MM.1S (cell line): ENCODE results near the gene LRIT1.

Experiments
- DNase-seq: peaks from one replicate; pipeline ENCODE4 v3.0.0-alpha.2; 2015
- H2AFZ ChIP-seq: fragments of 300-600 bp; sonication (generic); 2 replicates; pipeline ENCODE4 v1.6.0; 2016; ENCODE audit warnings: antibody characterized with exemption, low read length
- H3F3A ChIP-seq: fragments of 300-600 bp; sonication (generic); 2 replicates; pipeline ENCODE4 v1.6.1; 2016; ENCODE audit warnings: mild to moderate bottlenecking, antibody characterized with exemption, low read length, moderate library complexity, mixed read lengths; ENCODE audit not compliant: insufficient read depth
- H3K27ac ChIP-seq: fragments of 300-600 bp; sonication (generic); 2 replicates; pipeline ENCODE4 v1.5.1; 2016; ENCODE audit warnings: mild to moderate bottlenecking, low read length
- H3K27me3 ChIP-seq: fragments of 300-600 bp; sonication (generic); replicated peaks from 2 replicates; pipeline ENCODE4 v1.6.0; 2016; ENCODE audit warnings: low read length; ENCODE audit not compliant: insufficient read depth
- H3K36me3 ChIP-seq: fragments of 300-600 bp; sonication (generic); replicated peaks from 2 replicates; pipeline ENCODE4 v1.6.1; 2016; ENCODE audit warnings: mild to moderate bottlenecking, low read length, mixed read lengths; ENCODE audit not compliant: insufficient read depth
- H3K4me1 ChIP-seq: fragments of 300-600 bp; sonication (generic); 2 replicates; pipeline ENCODE4 v1.6.1; 2016; ENCODE audit warnings: low read length, mixed read lengths
- H3K4me2 ChIP-seq: fragments of 300-600 bp; sonication (generic); 2 replicates; pipeline ENCODE4 v1.6.0; 2016; ENCODE audit warnings: low read depth, low read length
- H3K4me3 ChIP-seq: fragments of 300-600 bp; sonication (generic); 2 replicates; pipeline ENCODE4 v1.5.1; 2016; ENCODE audit warnings: low read length, mixed read lengths
- H3K79me2 ChIP-seq: fragments of 300-600 bp; sonication (generic); 2 replicates; pipeline ENCODE4 v1.6.1; 2016; ENCODE audit warnings: mixed run types, low read length, mixed read lengths
- H3K9ac ChIP-seq: fragments of 300-600 bp; sonication (generic); 2 replicates; pipeline ENCODE4 v1.6.1; 2016; ENCODE audit warnings: low read length, mixed read lengths
- H3K9me2 ChIP-seq: fragments of 300-600 bp; sonication (generic); replicated peaks from 2 replicates; pipeline ENCODE4 v1.6.1; 2016; ENCODE audit warnings: mild to moderate bottlenecking, low read length, mixed read lengths; ENCODE audit not compliant: insufficient read depth
- H3K9me3 ChIP-seq: fragments of 300-600 bp; sonication (generic); replicated peaks from 2 replicates; pipeline ENCODE4 v1.6.1; 2016; ENCODE audit warnings: mild to moderate bottlenecking, low read length, mixed read lengths; ENCODE audit not compliant: insufficient read depth
- H4K20me1 ChIP-seq: fragments of 300-600 bp; sonication (generic); 2 replicates; pipeline ENCODE4 v1.6.1; 2016; ENCODE audit warnings: mild to moderate bottlenecking, low read length, moderate library complexity, mixed read lengths; ENCODE audit not compliant: insufficient read depth
- EZH2 ChIP-seq: fragments of 300-600 bp; sonication (generic); optimal IDR thresholded peaks from 2 replicates; pipeline ENCODE3; 2017; ENCODE audit warnings: low read depth, mild to moderate bottlenecking, antibody characterized with exemption, low read length, mixed read lengths
- EZH2phosphoT487 ChIP-seq: fragments of 300-600 bp; sonication (generic); IDR thresholded peaks from 2 replicates; pipeline ENCODE4 v1.6.1; 2018; ENCODE audit warnings: antibody characterized with exemption, low read length
- TF ChIP-seq, protein P1 (sequence below): fragments of 300-600 bp; sonication (generic); IDR thresholded peaks from 2 replicates; pipeline ENCODE4 v1.5.1; 2016; ENCODE audit warnings: antibody characterized with exemption, low read length, mixed read lengths

The LRIT1 gene

DNA sequence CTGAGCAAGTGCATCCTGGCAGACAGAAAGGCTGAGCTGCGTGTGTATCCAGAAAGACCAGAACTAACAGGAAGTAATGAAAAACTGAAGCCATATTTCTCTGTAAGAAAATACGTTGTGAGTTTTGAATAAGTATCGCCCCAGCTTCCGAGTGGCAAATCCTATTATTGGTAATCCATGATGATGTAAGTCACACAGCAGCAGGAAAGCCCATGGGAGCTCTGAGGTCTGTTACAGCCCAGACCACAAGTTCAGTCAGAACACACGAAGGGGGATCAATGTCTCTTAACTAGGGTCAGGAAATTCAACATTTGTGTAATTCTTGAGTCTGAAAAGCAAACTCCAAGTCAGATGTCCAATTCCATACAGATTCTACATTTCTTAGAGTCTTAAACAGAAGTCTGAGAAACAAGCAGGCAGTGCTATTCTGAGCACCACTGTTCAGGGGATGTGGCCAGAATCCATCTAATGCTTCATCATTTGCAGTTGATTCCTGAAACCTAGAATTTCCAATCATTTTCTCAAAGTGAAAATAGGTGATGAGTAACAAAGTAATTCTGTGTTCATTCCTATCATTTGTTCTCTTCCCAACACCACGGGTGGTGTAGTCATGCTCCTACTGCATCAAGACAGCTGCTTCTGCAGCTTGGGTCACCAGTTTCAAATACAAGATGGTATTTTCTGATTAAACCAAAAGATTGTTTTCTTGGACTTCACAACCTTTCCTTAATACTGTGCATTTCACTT is 15.7 kb downstream of the LRIT1 start, which contains the start of gene LRIT2:
Gene LRIT2 (minus strand): TSS at position 118 of the 747 bp plus-strand sequence. CDS start 24 bp downstream, at position 94.
- Histone ChIP-seq H3K9me3 (no peaks in the 10 kb centered on the region), H3K79me2 (no peaks in the 10 kb centered on the region), H3K9ac (no peak within 1 kb of the TSS), H3K4me3 (no peak within 1 kb of the TSS), H3K4me1 (no peaks in the 10 kb centered on the region), H3K9me2 (no peaks in the 10 kb centered on the region), H4K20me1 (no peaks in the 10 kb centered on the region), H3K27me3 (no peaks in the 10 kb centered on the region), H3K27ac (no peak within 1 kb of the TSS), H3K4me2 (no peak within 1 kb of the TSS), H2AFZ (no peak within 1 kb of the TSS), H3F3A (no peaks in the 10 kb centered on the region), H3K36me3 (no peaks in the 10 kb centered on the region; the same call in 1 of the 2 replicates)
- TF ChIP-seq EZH2 (no peak), EZH2phosphoT487 (no peak)
- TF ChIP-seq, protein P1, sequence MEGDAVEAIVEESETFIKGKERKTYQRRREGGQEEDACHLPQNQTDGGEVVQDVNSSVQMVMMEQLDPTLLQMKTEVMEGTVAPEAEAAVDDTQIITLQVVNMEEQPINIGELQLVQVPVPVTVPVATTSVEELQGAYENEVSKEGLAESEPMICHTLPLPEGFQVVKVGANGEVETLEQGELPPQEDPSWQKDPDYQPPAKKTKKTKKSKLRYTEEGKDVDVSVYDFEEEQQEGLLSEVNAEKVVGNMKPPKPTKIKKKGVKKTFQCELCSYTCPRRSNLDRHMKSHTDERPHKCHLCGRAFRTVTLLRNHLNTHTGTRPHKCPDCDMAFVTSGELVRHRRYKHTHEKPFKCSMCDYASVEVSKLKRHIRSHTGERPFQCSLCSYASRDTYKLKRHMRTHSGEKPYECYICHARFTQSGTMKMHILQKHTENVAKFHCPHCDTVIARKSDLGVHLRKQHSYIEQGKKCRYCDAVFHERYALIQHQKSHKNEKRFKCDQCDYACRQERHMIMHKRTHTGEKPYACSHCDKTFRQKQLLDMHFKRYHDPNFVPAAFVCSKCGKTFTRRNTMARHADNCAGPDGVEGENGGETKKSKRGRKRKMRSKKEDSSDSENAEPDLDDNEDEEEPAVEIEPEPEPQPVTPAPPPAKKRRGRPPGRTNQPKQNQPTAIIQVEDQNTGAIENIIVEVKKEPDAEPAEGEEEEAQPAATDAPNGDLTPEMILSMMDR: no peak
- DNase-seq: no peak

DNA sequence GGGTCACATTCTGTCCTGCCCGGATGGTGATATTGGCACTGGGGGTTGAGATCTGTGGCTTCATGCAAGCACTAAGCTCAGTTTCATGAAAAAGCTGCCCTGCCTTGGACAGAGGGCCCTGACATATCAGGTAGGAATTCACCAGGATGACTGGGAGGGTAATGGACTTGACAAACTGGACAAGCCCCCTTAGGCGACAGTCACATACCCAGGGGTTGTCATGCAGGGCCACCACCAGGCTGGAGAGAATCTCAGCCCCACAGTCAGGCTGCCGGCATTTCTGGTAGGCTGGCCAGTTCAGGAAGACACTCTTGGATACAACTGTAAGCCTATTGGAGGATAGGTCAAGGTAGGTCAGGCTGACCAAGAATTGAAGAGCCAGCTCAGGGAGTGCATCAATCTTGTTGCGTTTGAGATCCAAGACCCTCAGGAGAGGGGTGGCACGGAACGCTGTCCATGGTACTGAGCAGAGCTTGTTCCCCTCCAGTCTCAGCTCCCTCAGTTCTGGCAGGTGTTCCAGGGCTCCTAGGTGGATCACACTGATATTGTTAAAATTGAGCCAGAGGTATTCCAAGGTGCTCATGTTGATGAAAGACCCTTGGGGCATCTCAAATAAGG is 16.8 kb downstream of the LRIT1 start:
- H3K4me3 ChIP-seq: no peak overlapping the region
- DNase-seq: no peak
- H3K27ac ChIP-seq: no peak overlapping the region
- no peak overlapping the region for H3K9ac ChIP-seq
- no peaks in the 10 kb centered on the region for H3F3A ChIP-seq
- no peaks in the 10 kb centered on the region; the same call in 1 of the 2 replicates for H3K36me3 ChIP-seq
- H3K9me3 ChIP-seq: no peaks in the 10 kb centered on the region
- H3K79me2 ChIP-seq: no peaks in the 10 kb centered on the region
- no peak overlapping the region for H3K4me2 ChIP-seq
- no peaks in the 10 kb centered on the region for H3K9me2 ChIP-seq
- no peaks in the 10 kb centered on the region for H3K4me1 ChIP-seq
- H2AFZ ChIP-seq: no peak overlapping the region
- H4K20me1 ChIP-seq: no peaks in the 10 kb centered on the region
- no peaks in the 10 kb centered on the region for H3K27me3 ChIP-seq
- TF ChIP-seq, protein P1: no peak
- TF ChIP-seq EZH2phosphoT487 (no peak), EZH2 (no peak)

DNA sequence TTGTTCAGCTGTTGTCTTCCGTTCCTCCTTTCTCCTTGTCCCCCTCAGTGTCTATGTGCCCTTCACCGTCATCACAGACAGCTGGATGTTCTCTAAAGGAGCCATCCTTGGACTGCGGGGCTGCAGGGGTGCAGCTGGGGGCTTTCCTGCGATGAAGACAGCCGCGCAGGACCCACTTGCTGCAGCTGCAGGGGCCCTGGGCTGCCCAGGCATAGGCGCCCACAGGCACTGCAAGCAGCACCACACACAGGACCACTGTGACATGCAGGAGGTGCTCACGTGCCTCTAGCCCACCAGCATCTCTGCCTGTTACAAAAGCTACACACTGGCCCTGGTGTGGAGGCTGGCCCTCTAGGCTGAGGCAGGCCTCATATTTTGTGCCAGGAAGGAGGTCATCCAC is 19.4 kb downstream of the LRIT1 start:
- no peaks in the 10 kb centered on the region for H3K9me3 ChIP-seq
- no peak overlapping the region for H3K4me3 ChIP-seq
- TF ChIP-seq EZH2phosphoT487 (no peak), EZH2 (no peak)
- TF ChIP-seq, protein P1: no peak
- H3K27ac ChIP-seq: no peak overlapping the region
- H3K4me1 ChIP-seq: no peaks in the 10 kb centered on the region
- no peak overlapping the region for H3K4me2 ChIP-seq
- no peaks in the 10 kb centered on the region for H3K9me2 ChIP-seq
- no peak for DNase-seq
- H4K20me1 ChIP-seq: no peaks in the 10 kb centered on the region
- no peak overlapping the region for H2AFZ ChIP-seq
- no peaks in the 10 kb centered on the region; the same call in 1 of the 2 replicates for H3K36me3 ChIP-seq
- no peaks in the 10 kb centered on the region for H3K79me2 ChIP-seq
- H3K9ac ChIP-seq: no peak overlapping the region
- no peaks in the 10 kb centered on the region for H3F3A ChIP-seq
- no peaks in the 10 kb centered on the region for H3K27me3 ChIP-seq
